Renal cortex interstitium (tissue), 11 donors: ENCODE data around the gene SPTA1. TPM values are rescaled to one million over a fixed set of nuclear protein-coding genes. Genes with fewer than 3 reads are reported as not detected.

ENCODE experiments used
- DNase-seq, 11 donors: peaks; one replicate each; pipeline ENCODE4 v3.0.0-alpha.2; 2013; ENCODE audit warnings: low read depth in 9 of 11, low spot score in 4 of 11; ENCODE audit errors: extremely low read depth in 1 of 11
- polyA plus RNA-seq, 3 donors: library from polyadenylated mRNA; unstranded; fragments of 120-200 nt; gene quantifications; one replicate each; pipeline ENCODE4 v1.2.1, GENCODE V29; 2013; ENCODE audit not compliant: insufficient read length in 3 of 3

The SPTA1 gene
- polyA plus RNA-seq, 3 donors = 1.1 to 2.8 (median 1.1) TPM

- no peak for DNase-seq
These were observed 81.5 kb downstream of the SPTA1 start, which contains the start of gene OR10Z1 for GRCh38 chr1:158604968-158605367. OR10Z1 (plus strand) TSS chr1:158605268; CDS start chr1:158606439, 1,171 bp downstream.

- no peak for DNase-seq
These were observed 85.8 kb downstream of the SPTA1 start for GRCh38 chr1:158600735-158601134.

- no peak for DNase-seq
These were observed 99.6 kb downstream of the SPTA1 start for GRCh38 chr1:158586942-158587341.

GRCh38 chr1:158583962-158584361 is 102.6 kb downstream of the SPTA1 start:
- no peak for DNase-seq

GRCh38 chr1:158579733-158580132 is 106.8 kb downstream of the SPTA1 start, which contains the start of gene OR10X1:
OR10X1 (minus strand) TSS chr1:158579899; CDS start chr1:158579899, 0 bp downstream.
- DNase-seq = no peak

- DNase-seq = no peak
These were observed 109.0 kb downstream of the SPTA1 start for GRCh38 chr1:158577561-158577960.

- no peak for DNase-seq
These were observed 114.3 kb downstream of the SPTA1 start for GRCh38 chr1:158572226-158572625.

- no peak for DNase-seq
These were observed 116.0 kb downstream of the SPTA1 start, which contains the start of gene OR6P1 for GRCh38 chr1:158570480-158570879. OR6P1 (minus strand) TSS chr1:158570580; CDS start chr1:158563604, 6,976 bp downstream.

GRCh38 chr1:158564608-158565007 is 121.9 kb downstream of the SPTA1 start:
- no peak for DNase-seq

GRCh38 chr1:158563853-158564252 is 122.7 kb downstream of the SPTA1 start:
- no peak for DNase-seq

Other genes starting within 250 kb of the SPTA1 start
- gene OR10K1, start 224.9 kb downstream of the SPTA1 start, polyA plus RNA-seq = under 1 TPM in 1 of 3 donors, not detected in 2; 0.05 TPM
- gene OR10R2, start 214.5 kb downstream of the SPTA1 start, polyA plus RNA-seq = not detected
- gene OR6Y1, start 132.3 kb downstream of the SPTA1 start, polyA plus RNA-seq = not detected
- not detected for gene OR6P1, start 116.1 kb downstream of the SPTA1 start, polyA plus RNA-seq
- gene OR10X1, start 106.8 kb downstream of the SPTA1 start, polyA plus RNA-seq = not detected
- gene OR10Z1, start 81.4 kb downstream of the SPTA1 start, polyA plus RNA-seq = under 1 TPM in 2 of 3 donors, not detected in 1; 0.01 to 0.08 TPM
- gene OR6K2, start 13.9 kb upstream of the SPTA1 start, polyA plus RNA-seq = not detected
- gene OR6K3, start 34.0 kb upstream of the SPTA1 start, polyA plus RNA-seq = under 1 TPM in 2 of 3 donors, not detected in 1; 0.06 to 0.08 TPM
- not detected for gene OR6K6, start 68.0 kb upstream of the SPTA1 start, polyA plus RNA-seq
- not detected for gene OR6N1, start 85.5 kb upstream of the SPTA1 start, polyA plus RNA-seq
- gene OR6N2, start 94.5 kb upstream of the SPTA1 start, polyA plus RNA-seq = not detected
- 1 to 10 TPM; 3.5 to 5.8 (median 5.2) TPM for gene MNDA, start 144.6 kb upstream of the SPTA1 start, polyA plus RNA-seq
- under 1 TPM; 0.13 to 0.20 (median 0.18) TPM for gene PYHIN1, start 244.8 kb upstream of the SPTA1 start, polyA plus RNA-seq